HS-27A (cell line): ENCODE measurements around the gene NKAIN2.
"Not testable (repeated sequence)": the region's sequence is repeated elsewhere in the genome, so short reads cannot be mapped to it uniquely, and the experiment has no call there.

ENCODE experiments used
- DNase-seq: peaks from one replicate; pipeline ENCODE4 v3.0.0-alpha.2; 2012; ENCODE audit warnings: low read depth, missing footprints

Gene NKAIN2

DNA sequence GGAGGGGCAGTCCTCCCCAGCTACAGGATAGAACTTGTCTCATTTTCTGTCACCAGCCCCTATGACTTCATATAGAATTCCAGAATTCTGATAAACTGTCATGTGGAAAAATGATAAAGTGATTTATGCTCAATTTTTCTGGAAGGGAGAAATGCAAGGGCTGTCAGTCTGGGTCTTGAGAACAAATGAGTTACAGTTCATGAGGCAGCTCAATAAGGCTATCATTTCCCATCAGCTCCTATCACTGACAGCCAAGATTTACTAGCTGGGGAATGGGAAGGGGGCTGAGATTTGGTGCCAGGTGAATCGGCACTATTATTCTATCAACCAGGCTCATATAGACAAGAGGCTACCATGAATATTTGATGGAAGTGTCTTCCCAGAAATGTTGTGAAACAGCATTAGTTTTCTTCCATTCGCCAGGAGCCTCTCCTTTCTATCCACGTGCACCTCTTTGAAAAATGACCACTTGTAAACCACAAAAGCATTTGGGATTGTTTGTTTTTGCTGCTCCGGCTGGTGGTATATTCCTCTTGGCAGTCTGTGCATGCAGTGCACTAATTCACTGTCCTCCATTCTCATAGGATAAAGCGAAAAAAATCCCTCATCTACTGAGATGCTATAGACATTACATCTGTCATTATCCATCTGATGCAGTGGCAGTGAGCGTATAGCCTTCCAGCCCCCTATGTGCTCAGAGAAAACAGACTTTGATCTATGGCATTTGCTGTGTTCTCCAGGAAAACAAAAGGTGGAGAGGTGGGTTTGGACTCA is 629.9 kb downstream of the NKAIN2 start:
- no peak for DNase-seq

DNA sequence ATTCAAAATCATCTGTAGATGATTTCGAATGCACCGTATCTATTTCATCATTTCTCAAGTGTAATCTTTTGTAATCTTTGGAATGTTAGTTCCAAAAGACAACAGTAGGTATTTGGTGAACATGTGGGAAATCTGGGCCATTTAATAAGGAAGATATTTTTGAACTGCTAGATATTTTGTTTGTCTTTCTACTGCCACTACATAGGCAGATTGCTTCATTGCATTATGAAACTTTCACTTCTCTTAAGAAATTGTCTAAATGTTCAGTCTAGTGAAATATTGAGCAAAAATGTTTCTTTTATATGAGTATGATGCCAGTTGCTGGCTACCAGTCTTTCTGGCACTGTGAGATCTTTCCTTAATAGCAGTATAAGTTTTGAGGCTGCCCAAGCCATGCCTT is 630.8 kb downstream of the NKAIN2 start:
- no peak for DNase-seq

DNA sequence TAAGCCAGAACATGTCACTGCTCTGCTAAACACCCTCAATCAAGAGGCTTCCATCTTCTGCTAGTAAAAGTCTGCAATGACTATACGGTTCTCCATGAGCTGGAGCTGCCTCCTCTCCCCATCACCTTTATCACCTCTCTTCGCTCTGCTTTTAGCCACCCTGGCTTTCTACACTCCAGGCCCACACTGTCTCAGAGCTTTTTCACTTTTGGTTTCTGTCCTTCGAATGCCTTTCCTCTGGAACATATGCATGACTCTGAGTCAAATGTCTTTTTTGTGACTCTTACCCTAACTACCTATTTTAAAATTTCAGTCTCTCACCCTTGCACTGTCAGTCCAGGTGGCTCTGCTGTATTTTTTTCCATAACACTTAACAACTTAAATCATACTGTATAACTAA is 633.1 kb downstream of the NKAIN2 start:
- DNase-seq = no peak

DNA sequence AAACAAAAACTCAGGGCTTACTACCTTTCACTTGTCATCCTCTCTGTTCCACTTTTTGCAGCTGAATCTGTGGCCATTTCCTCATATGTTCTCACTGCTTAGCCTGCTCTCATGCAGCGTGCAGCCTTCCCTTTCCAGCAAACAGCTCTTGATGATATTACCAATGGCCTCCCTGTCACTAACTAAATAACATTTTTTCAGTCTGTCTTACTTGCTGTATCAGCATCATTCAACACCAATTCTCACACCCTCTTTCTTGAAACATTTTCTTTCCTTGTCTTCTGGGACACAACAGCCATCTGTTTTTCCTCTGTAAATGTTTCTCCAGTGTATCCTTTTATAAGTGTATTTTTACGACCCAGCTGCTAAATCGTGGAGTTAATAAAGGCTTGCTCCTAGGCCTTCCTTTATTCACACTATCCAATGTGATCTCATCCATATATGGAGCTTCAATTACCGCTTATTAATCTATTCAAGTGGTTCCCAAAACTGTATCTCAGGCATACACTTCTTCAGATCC is 634.9 kb downstream of the NKAIN2 start:
- DNase-seq = no peak

DNA sequence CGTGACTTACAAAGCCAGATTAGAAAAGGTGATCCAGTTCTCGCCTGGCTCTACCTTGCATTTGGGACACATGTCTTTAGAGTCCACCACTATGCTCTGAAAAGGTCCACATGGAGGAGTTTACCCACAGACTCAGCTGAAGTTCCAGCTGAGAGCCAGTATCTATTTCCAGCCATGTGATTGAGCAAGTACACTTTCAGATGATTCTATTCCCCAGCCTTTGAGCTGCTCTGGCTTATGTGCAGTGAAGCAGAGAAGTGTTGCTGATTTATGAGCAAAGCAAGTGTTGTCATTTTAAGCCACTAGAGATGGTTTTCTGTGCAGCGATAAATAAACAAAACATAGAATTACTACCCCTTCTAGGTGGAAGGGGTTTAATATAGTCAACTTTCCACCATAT is 637.8 kb downstream of the NKAIN2 start:
- DNase-seq = no peak

DNA sequence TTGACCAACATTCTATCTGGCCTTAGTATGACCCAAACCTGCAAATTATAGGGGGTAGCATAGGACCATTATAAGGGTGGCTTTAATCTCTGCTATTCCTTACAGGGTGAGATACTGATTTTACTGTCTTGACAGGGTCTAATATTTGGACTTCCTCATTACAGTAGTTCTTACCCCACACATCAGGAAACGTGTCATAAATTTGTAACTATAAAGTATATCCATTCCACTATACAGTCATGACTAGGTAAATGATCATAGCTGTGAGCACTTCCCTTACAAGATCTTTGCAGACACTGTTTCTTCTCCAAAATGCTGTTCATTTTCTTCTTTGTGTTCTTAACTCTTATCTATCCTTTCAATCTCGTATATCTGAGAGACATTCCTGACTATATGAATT is 639.9 kb downstream of the NKAIN2 start:
- DNase-seq = no peak

DNA sequence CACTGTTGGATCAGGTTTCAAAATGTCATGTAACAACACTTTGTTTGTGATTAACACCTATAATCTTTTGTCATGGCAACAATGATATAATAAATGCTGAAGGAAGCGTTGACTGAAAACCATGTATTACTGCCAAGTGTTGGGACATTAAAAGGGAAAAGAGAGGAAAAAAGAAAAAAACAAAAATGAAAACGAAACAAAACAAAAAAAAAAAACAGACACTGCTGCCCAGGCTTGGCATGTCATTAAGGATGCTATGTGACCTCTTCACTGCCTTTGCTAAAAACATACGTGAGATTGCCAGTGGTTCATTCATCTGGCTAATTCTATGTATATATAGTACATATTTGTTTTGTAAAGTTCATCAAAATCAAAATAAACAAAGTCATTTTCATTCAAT is 641.9 kb downstream of the NKAIN2 start:
- DNase-seq = no peak

DNA sequence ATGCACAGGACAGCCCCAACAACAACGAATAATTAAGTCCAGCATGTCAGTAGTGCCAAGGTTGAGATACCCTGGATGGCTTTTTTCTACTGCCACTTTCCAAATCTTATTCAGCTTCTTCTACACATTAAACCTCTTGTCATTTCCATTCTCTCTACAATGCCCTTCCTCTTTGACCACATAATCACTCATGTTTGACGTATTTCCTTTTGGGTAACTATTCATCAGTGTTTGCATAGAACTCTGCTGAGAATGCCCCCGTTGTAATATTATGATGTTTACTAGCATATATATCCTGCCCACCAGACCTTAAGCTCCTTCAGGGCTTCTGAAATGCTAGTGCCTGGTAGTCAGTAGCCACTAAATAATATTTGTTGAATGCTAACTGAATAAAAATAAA is 643.3 kb downstream of the NKAIN2 start:
- DNase-seq = no peak

DNA sequence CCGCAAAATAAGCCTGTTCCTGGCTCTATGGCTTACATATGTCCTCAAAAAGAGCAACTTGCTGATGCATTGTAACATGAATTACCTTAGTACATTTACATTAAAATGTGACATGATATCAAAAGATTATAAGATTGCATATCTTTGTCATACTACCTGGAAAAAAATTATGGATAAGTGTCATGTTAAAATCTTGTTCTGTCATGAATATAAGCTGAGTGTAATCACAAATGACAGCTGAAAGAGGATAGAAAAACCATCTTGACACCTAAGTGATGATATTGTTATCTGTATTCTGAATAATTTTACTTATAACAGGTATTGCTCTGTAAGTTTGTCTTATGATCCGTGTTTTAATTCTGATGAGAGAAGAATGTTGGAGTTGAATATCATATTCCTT is 655.6 kb downstream of the NKAIN2 start:
- no peak for DNase-seq

DNA sequence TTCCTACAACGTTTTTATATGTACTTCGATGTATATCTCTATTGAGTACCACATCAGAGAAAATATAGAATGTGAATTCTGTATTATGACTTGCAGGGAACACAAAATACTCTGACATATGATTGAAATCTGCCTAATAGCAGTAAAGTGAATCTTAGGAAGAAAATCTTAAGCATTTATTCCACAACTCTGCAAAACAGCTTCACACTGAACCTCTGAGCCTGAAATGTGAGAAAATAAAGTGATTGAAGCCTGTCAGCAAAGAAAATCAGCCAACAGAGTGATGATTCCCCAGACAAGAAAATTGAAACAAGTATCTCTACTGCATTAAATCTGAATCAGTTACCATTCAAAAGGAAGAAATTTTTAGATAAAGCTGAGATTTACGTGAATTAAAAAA is 659.1 kb downstream of the NKAIN2 start:
- no peak for DNase-seq

DNA sequence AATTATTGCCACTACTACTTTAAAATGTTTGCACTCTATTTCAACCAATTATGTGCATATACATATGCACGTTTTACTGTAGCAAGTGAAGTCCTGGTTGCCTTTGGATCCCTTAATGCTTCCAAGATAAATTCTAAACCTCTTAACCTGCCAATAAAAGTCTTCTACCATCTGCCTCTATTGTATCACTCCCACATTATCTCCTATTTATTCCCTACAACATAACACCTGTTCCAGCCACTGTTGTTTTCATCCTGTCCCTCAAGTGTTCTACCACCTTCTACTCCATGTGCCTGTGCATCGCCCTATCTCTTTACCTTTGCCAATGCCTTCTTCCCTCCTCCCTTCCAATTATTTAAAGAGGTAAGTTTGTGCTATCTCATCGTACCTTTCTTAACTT is 659.6 kb downstream of the NKAIN2 start:
- no peak for DNase-seq

DNA sequence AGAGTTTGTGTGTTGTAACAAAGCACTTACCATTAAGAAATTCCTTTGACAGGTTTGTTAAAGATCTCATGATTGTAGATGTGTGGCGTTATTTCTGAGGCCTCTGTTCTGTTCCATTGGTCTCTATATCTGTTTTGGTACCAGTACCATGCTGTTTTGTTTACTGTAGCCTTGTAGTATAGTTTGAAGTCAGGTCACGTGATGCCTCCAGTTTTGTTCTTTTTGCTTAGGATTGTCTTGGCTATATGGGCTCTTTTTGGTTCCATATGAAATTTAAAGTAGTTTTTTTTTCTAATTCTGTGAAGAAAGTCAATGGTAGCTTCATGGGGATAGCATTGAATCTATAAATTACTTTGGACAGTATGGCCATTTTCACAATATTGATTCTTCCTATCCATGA is 660.9 kb downstream of the NKAIN2 start:
- not testable (repeated sequence) for DNase-seq

DNA sequence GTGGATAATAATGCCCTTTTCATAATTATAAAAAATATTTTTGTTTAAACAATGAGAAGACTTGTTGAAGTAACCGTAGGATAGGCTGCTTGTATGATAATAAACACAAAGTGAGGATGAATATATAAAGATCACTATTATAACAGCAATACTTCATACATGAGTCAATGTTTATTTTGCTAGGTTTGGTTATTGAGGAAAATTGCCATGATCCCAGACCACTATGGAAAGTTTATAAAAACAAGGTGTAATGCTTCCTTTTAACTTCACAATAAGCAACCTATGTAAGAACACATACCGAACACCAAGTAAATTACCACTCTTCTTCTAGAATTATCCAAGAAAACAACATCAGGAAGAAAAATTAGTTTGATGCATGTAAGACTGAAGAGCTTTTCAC is 663.3 kb downstream of the NKAIN2 start:
- DNase-seq = no peak

DNA sequence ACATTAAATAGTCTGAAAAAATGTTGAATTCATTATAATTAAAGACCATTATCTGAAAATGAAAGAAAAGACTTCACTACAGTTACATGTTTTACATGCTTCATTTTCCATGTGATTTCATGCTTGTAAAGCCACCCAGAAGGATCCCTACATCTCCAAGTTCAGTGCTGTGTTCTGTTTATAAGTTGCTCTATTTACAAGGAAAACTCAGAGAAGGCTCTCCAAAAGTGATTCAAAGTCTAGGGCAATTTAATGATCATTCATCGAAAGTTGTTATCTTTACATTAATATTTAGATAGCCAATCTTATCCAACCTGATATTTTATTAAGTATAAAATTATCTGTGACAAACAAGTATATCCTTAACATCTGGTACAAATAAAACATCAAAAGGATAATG is 663.7 kb downstream of the NKAIN2 start:
- no peak for DNase-seq

DNA sequence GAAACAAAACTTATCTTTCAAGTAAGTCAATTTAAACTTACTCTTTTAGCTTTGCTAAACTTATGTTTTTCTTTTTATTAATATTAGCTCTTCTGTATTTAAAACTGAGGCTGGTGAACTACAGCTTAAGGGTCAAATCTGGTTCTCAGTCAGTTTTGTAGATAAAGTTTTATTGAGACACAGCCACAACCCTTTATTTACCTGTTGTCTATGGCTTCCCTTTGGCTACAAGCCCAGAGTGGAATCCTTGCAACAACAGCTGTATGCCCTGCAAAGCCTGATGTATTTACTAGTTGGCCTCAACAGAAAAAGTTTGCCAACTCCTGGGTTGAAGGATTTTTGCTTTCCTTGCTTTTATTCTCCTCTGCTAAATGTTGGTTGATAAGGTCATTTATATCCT is 667.1 kb downstream of the NKAIN2 start:
- DNase-seq = no peak

DNA sequence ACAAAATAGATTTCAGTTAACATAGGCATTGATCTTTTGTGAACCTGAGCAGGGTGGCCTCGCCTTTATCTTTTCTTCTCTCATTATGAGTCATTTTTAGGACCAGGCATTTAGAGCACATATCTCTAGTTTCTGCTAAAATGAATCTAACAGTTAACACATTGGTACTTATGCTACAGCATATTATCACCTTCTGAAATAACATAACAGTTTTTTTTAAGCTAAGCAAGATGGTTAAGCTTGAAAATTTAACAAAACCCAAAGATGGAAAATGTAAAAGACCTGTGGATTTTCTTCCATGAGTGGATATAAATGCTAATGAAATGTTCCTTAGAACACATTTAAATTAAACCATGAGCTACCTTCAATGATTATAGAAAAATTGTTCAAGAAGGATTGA is 671.5 kb downstream of the NKAIN2 start:
- no peak for DNase-seq

DNA sequence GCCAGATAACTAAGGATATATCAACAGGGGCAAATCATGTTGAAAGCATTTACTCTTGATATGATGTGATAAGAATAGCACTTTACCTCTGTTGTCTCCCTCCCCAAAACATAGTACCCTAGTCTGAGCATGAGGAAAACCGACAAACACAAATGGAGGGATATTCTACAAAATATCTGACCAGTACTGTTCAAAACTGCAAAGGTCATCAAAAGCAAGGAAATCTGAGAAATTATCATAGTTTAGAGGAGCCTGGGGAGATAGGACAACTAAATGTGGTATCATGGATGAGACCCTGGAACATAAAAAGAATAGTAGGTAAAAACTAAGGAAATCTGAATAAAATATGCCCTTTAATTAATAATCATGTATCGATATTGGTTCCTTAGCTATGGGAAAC is 675.2 kb downstream of the NKAIN2 start:
- no peak for DNase-seq

DNA sequence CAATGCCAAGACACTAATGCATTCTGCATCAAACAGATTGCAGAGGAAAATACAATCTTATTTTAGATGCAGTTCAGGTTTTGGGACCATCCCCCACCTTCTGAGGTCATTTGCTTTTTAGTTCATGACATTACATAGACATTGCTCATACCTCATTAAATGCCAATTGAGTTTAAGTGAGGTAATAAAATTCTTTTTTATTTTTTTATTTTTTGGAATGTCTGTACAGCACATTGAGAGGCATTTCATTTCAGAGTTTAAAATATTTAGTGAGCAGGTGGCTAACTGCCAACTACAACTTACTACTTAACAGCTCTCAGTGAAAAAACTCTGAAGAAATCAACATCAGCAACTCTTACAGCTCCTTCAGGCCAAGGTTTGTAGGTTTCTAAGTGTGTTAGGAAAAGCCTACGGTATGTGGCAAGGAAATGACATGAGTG is 676.3 kb downstream of the NKAIN2 start:
- DNase-seq = no peak

DNA sequence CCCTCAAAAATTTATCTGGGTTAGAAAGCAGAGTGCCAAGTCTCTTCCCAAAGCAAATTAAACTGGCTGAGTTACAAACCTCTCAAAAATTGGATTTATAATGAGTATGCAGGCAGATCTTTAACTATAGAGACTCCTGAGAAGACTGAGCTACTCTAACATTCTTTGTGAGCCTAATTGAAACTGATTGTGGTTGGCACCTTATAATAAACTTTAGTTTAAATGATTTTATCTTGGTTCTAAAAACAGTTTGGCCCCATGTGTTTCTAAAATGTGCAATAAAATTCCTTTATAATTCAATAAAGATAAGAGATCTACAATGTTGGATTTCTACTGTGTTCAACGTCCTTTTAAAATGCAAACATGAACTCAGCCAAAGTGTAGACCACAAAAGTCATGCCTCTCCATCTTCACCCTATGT is 678.4 kb downstream of the NKAIN2 start:
- DNase-seq = no peak

DNA sequence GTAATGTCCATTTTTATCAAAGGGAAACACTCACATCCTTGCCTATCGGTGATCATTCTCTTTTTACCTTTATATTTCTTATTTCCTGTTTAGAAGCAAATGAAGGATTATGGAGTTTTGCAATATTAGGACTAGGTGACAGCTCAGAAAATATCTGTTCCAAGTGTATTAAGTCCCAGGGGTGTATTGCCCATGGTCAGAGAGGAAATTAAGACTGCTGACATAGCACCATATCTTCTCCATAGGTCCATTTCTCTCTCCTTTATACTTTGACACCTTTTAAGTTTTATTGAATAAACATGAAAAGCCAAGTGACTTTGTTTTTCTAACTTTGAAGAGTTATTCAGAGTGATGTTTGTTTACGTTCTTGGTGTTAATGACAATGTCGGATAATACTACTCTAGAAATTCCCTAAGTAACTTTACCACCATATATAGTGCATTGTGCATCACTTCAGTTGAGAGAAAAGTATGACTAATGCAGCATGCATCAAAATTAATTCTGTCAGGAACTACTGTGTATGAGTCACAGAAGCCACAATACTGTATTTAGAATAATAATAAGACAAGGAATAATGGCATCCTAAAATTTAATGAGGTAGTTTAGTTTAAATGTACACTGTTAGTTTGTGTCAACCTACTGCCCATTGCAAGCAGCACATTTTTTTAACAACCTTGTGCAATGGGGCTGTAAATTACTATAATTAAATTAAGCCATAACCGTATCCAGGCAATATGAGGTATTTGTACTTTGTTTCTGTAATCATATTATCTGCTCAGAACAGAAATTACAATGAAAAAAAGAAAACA is 684.2 kb downstream of the NKAIN2 start:
- peak; percentile 29 for DNase-seq

DNA sequence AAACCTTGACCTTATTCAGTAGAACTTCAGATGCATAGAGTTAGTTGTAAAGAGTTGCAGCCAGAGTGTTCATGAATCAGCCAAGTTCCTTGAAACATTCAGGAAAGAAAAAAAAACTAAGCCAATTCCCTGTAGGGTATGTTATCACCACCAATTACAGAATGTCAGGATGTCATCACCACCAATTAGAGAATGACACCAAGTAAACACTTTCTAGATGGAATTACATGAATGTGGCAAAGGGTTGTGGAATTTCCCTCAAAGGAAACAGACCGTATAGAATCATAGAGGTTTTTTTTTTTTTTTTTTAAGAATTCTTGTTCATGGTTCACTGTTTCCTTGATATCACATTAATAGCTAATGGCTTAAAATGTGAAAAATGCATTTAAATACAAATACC is 686.5 kb downstream of the NKAIN2 start:
- no peak for DNase-seq

DNA sequence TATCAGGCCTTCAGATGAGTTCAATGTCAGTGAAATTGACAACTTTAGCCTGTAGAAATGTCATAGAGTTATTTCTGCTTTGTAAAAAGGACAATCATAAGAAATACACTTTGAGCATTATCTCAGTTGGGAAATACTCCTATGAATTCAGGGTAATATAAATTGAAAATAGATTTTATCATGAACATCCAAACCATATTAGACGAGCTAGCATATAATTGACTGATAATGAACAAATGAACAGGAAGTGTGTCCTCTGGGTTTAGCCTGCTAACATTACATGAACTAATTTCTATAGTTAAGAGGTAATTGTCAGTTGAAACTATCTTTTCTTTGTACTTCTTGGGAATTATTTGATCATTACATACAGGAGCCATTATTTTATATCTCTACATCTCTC is 689.6 kb downstream of the NKAIN2 start:
- DNase-seq = no peak

DNA sequence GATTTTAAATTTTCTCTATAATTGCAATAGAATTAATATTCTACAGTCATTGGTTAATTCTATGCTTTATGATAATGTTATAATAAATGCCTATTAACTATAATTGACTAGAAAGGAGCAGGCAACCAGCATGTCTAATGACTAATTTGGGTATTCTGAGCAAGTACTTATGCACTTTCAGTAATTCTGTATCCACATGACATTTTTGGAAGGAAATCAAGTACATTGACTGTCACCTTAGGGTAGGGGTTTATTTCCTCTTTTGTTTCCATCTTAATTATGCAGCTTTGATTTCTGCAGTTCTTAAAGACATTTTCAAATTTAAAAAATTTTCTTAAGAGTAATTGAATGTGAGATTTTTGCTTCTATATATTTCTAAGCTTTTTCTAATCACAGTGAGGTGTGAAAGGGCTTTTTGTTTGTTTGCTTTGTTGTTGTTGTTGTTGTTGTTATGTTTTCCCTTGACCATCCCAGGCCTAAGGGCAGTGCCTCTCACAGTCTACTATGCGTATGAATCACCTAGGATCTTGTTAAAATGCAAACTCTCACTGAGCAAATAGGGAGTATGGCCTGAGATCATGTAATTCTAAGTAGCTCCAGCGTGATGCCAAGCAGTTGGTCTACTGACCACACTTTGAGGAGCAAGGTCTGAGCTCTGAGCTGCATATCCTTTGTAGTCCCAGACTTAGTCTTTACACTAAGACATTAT is 691.4 kb downstream of the NKAIN2 start:
- DNase-seq = no peak
